ENCODE measurements around the gene TFB2M.

Gene TFB2M

DNA sequence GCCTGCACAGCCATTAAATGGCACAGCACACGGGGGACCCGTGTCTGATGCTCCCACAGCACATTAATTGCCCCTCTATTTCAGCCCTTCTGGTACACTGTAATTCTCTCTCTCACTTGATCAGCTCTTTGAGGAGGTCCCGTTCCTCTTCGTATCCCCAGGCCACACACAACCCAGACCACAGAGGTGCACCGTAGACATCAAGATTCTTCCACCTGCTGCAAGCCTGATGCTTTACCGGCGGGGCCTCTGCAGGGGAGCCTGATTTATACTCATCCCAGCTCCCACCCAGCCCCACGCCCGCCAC lies 59.7 kb downstream of the TFB2M start:
- Histone ChIP-seq H3K4me1 (ENCODE audit: insufficient read depth, insufficient read length) (peaks cover 4% of the 10 kb centered on the region), H3K36me3 (ENCODE audit: insufficient read depth, insufficient read length, low read length) (peaks cover 8% of the 10 kb centered on the region), H3K9me3 (ENCODE audit: insufficient read depth, low read length) (no peaks in the 10 kb centered on the region), H3K27me3 (ENCODE audit: insufficient read depth, insufficient read length) (peaks cover 9% of the 10 kb centered on the region), H3K9ac (ENCODE audit: insufficient read length, low read depth) (peak overlapping the region; percentile 82), H3K4me3 (ENCODE audit: insufficient read length, low read depth) (peak overlapping the region; percentile 82)
- DNase-seq (ENCODE audit: low read depth, low spot score): no peak
- TF ChIP-seq SUZ12 (IDR thresholded peaks at IDR 0.05; ENCODE audit: extremely low read depth, insufficient read depth, insufficient read length) (no peak), YY1 (IDR thresholded peaks at IDR 0.05; ENCODE audit: insufficient read depth, insufficient read length) (no peak), ZNF274 (IDR thresholded peaks at IDR 0.05; ENCODE audit: low read depth, low read length) (no peak)

DNA sequence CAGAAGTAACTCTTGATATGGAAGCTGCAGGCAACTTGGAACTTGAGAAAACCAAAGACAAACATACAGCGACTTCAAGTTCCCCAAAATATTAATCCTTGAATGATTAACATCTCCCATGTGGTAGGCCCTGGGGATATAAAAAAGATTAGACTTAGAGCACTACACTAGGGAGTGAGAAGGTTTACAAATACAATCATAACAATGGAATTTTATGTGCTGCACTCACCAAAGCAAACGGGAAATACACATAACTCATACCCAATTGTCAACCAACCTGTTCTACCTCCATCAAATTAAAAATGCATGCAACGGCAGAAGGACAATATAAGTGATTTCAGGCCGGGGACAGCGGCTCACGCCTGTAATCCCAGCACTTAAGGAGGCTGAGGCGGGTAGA lies 62.7 kb downstream of the TFB2M start:
- peaks cover 4% of the 10 kb centered on the region for H3K4me1 ChIP-seq (ENCODE audit: insufficient read depth, insufficient read length)
- TF ChIP-seq YY1 (IDR thresholded peaks at IDR 0.05; ENCODE audit: insufficient read depth, insufficient read length) (no peak), ZNF274 (IDR thresholded peaks at IDR 0.05; ENCODE audit: low read depth, low read length) (no peak), SUZ12 (IDR thresholded peaks at IDR 0.05; ENCODE audit: extremely low read depth, insufficient read depth, insufficient read length) (no peak)
- H3K9ac ChIP-seq (ENCODE audit: insufficient read length, low read depth): no peak overlapping the region
- H3K4me3 ChIP-seq (ENCODE audit: insufficient read length, low read depth): no peak overlapping the region
- DNase-seq (ENCODE audit: low read depth, low spot score): no peak
- H3K27me3 ChIP-seq (ENCODE audit: insufficient read depth, insufficient read length): peaks cover 9% of the 10 kb centered on the region
- H3K36me3 ChIP-seq (ENCODE audit: insufficient read depth, insufficient read length, low read length): peaks cover 8% of the 10 kb centered on the region
- no peaks in the 10 kb centered on the region for H3K9me3 ChIP-seq (ENCODE audit: insufficient read depth, low read length)

DNA sequence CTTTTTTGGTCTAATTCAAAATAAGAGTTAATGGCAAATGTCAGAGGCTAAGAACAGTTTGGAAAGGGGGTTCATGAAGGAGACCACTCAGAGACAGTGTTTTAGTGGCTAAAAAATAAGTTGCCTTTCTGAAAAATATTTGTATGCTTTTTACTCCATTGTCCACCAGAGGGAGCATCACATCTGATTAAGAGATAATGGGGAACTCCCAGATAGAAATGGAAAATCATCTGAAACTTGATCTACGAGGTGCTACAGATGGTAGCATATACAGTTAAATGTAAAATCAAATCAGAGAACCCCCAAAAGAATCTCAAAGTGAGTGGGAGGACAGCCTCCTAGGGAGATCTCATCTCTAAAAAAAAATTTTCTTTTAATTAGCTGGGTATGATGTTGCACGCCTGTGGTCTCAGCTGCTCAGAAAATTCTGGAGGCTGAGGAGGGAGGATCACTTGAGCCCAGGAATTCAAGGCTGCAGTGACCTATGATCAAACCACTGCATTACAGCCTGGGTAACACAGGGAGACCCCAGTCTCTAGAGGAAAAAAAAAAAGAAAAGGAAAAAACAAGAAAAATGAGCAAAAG lies 68.6 kb downstream of the TFB2M start:
- Histone ChIP-seq H3K4me1 (ENCODE audit: insufficient read depth, insufficient read length) (no peaks in the 10 kb centered on the region), H3K36me3 (ENCODE audit: insufficient read depth, insufficient read length, low read length) (no peaks in the 10 kb centered on the region), H3K9me3 (ENCODE audit: insufficient read depth, low read length) (no peaks in the 10 kb centered on the region), H3K4me3 (ENCODE audit: insufficient read length, low read depth) (no peak overlapping the region), H3K27me3 (ENCODE audit: insufficient read depth, insufficient read length) (no peaks in the 10 kb centered on the region), H3K9ac (ENCODE audit: insufficient read length, low read depth) (no peak overlapping the region)
- DNase-seq (ENCODE audit: low read depth, low spot score): peak; percentile 55
- TF ChIP-seq YY1 (IDR thresholded peaks at IDR 0.05; ENCODE audit: insufficient read depth, insufficient read length) (no peak), SUZ12 (IDR thresholded peaks at IDR 0.05; ENCODE audit: extremely low read depth, insufficient read depth, insufficient read length) (no peak), ZNF274 (IDR thresholded peaks at IDR 0.05; ENCODE audit: low read depth, low read length) (no peak)

DNA sequence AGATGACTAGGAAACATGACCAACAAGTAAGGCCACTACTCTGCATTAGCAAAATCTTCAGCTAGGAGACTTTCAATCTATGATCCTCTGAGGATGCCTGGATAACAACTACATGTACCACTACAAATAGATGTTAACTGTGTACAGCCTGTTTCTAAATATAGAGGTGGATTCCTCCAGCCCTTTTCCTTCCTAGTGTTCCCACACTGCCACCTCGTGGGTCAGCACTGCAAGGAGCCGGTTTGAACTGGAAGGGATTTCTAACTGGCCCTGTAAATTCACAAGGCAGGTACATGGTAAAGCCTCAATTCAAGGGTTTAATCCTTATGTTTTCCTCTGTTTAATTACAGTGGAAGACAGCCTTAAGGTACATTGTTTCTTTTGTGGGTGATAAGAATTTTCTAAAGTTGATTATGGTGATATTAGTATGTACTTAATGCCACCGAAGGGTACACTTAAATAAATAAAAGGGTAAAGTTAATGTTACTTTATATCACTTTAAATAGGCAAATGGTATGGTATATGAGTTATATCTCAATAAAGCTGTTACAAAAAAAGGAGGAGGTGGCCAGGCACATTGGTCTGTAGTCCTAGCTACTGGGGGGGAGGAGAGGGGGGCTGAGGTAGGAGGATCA lies 73.3 kb downstream of the TFB2M start:
- H3K4me1 ChIP-seq (ENCODE audit: insufficient read depth, insufficient read length): no peaks in the 10 kb centered on the region
- peak; percentile 57 for DNase-seq (ENCODE audit: low read depth, low spot score)
- H3K9ac ChIP-seq (ENCODE audit: insufficient read length, low read depth): no peak overlapping the region
- no peak overlapping the region for H3K4me3 ChIP-seq (ENCODE audit: insufficient read length, low read depth)
- no peaks in the 10 kb centered on the region for H3K9me3 ChIP-seq (ENCODE audit: insufficient read depth, low read length)
- H3K27me3 ChIP-seq (ENCODE audit: insufficient read depth, insufficient read length): no peaks in the 10 kb centered on the region
- no peaks in the 10 kb centered on the region for H3K36me3 ChIP-seq (ENCODE audit: insufficient read depth, insufficient read length, low read length)
- TF ChIP-seq YY1 (IDR thresholded peaks at IDR 0.05; ENCODE audit: insufficient read depth, insufficient read length): no peak
- TF ChIP-seq ZNF274 (IDR thresholded peaks at IDR 0.05; ENCODE audit: low read depth, low read length): no peak
- TF ChIP-seq SUZ12 (IDR thresholded peaks at IDR 0.05; ENCODE audit: extremely low read depth, insufficient read depth, insufficient read length): no peak

DNA sequence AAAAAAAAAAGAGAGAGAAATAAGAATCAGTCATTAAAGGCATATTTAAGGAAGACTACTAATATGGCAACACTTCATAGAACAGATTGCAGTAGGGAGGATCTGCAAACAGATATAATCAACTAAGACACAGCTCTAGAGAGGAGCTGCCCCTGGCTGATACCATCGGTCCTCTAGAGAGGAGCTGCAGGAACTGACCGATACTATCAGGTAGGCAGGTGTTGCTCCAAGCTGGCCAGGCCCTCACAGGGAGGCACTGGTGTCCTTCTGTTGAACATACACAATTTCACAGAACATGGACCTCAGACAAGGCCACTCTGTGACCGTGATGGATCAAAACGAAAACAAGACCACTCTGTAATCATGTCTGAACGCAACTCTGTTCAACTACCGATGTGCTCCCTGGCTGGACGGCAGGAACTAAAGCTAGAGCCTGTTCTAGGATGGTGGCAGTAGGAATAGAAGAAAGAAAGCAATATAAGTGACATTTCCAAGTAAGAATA lies 74.5 kb downstream of the TFB2M start:
- no peaks in the 10 kb centered on the region for H3K9me3 ChIP-seq (ENCODE audit: insufficient read depth, low read length)
- H3K4me3 ChIP-seq (ENCODE audit: insufficient read length, low read depth): no peak overlapping the region
- no peak for TF ChIP-seq SUZ12 (IDR thresholded peaks at IDR 0.05; ENCODE audit: extremely low read depth, insufficient read depth, insufficient read length)
- H3K27me3 ChIP-seq (ENCODE audit: insufficient read depth, insufficient read length): no peaks in the 10 kb centered on the region
- no peaks in the 10 kb centered on the region for H3K36me3 ChIP-seq (ENCODE audit: insufficient read depth, insufficient read length, low read length)
- DNase-seq (ENCODE audit: low read depth, low spot score): no peak
- H3K9ac ChIP-seq (ENCODE audit: insufficient read length, low read depth): no peak overlapping the region
- no peaks in the 10 kb centered on the region for H3K4me1 ChIP-seq (ENCODE audit: insufficient read depth, insufficient read length)
